Fibroblast of villous mesenchyme (primary cell): ENCODE measurements around the gene ERBB2. TPM values are rescaled to one million over a fixed set of nuclear protein-coding genes. Genes with fewer than 3 reads are reported as not detected.
"Not testable (repeated sequence)": the region's sequence is repeated elsewhere in the genome, so short reads cannot be mapped to it uniquely, and the experiment has no call there.

Source experiments
- DNase-seq: peaks from one replicate; pipeline ENCODE4 v3.0.0-alpha.2; 2010; ENCODE audit warnings: low read depth
- H3K4me3 ChIP-seq: 2 replicates; pipeline ENCODE4 v1.5.1; 2011; ENCODE audit warnings: low read depth, mild to moderate bottlenecking, low read length
- CTCF ChIP-seq: IDR thresholded peaks from 2 replicates; pipeline ENCODE4 v1.5.1; 2012; ENCODE audit warnings: low read depth, mild to moderate bottlenecking, low read length; ENCODE audit not compliant: insufficient read depth
- total RNA-seq: library from RNA; depleted of rRNA; stranded (reverse); fragments of >200 nt; gene quantifications from 2 replicates; pipeline ENCODE4 v1.2.3, GENCODE V29; 2012

The ERBB2 gene
- total RNA-seq, 1 donor: 47.1 TPM

- no peak for DNase-seq
- TF ChIP-seq CTCF: no peak
- H3K4me3 ChIP-seq: peak overlapping the region; percentile 87
These were observed 10.9 kb upstream of the ERBB2 start for GRCh38 chr17:39688945-39689344.

- no peak overlapping the region for H3K4me3 ChIP-seq
- no peak for DNase-seq
These were observed 5.3 kb upstream of the ERBB2 start for GRCh38 chr17:39694593-39694992.

GRCh38 chr17:39695089-39695474 is 4.8 kb upstream of the ERBB2 start:
- DNase-seq: no peak
- no peak for TF ChIP-seq CTCF
- H3K4me3 ChIP-seq: no peak overlapping the region

More at GRCh38 chr17:39694593-39694992, 5.3 kb upstream of the ERBB2 start:
- TF ChIP-seq CTCF: no peak

- no peak for DNase-seq
- no peak overlapping the region for H3K4me3 ChIP-seq
- no peak for TF ChIP-seq CTCF
These were observed 3.1 kb upstream of the ERBB2 start for GRCh38 chr17:39696731-39697130.

- no peak for DNase-seq
- no peak for TF ChIP-seq CTCF
- no peak overlapping the region for H3K4me3 ChIP-seq
These were observed 1.9 kb upstream of the ERBB2 start for GRCh38 chr17:39697961-39698360.

- not testable (repeated sequence) for DNase-seq
- H3K4me3 ChIP-seq: peak overlapping the region; percentile 83
These were observed 577 bp upstream of the ERBB2 start for GRCh38 chr17:39699157-39699817.

GRCh38 chr17:39700148-39700987 is 504 bp downstream of the ERBB2 start:
- DNase-seq: peak; percentile 35
- no peak for TF ChIP-seq CTCF
- peak overlapping the region; percentile 83 for H3K4me3 ChIP-seq
